OCI-LY7 (cell line): ENCODE results near the gene CATSPERZ. TPM values are rescaled to one million over a fixed set of nuclear protein-coding genes. Genes with fewer than 3 reads are reported as not detected.
"Not testable (repeated sequence)": the region's sequence is repeated elsewhere in the genome, so short reads cannot be mapped to it uniquely, and the experiment has no call there.

Experiments used
- BruUV-seq: library from RNA; stranded (reverse); fragments of 400-500 nt; replicated peaks from 2 replicates; lab custom pipeline; 2021; lab: Mats Ljungman, UMichigan
- CTCF ChIA-PET: fragments of 300-600 bp; sonication (Branson Sonifier 250); formaldehyde crosslinking; loops from one replicate; lab custom pipeline; 2022; ENCODE audit warnings: antibody characterized with exemption; ENCODE audit not compliant: unreplicated experiment; lab: Charles Lee
- POLR2A ChIA-PET: fragments of 300-600 bp; sonication (Branson Sonifier 250); formaldehyde crosslinking; loops from one replicate; lab custom pipeline; 2022; ENCODE audit warnings: antibody characterized with exemption; lab: Charles Lee
- DNase-seq: peaks from one replicate; pipeline ENCODE4 v3.0.0-alpha.2; 2015; ENCODE audit warnings: low spot score
- H2AFZ ChIP-seq: fragments of 200-600 bp; sonication (generic), shearing (Covaris generic); 2 replicates; pipeline ENCODE4 v1.6.1; 2014; ENCODE audit warnings: mild to moderate bottlenecking, antibody characterized with exemption, low read length, moderate library complexity
- H3K27ac ChIP-seq: fragments of 200-600 bp; sonication (generic); 2 replicates; pipeline ENCODE4 v1.5.1; 2014; ENCODE audit warnings: mixed run types, low read depth, mild to moderate bottlenecking, moderate library complexity, low read length, inconsistent platforms; ENCODE audit not compliant: poor library complexity, severe bottlenecking
- H3K36me3 ChIP-seq: fragments of 200-600 bp; sonication (generic); 2 replicates; pipeline ENCODE4 v1.6.1; 2014; ENCODE audit warnings: mild to moderate bottlenecking, antibody characterized with exemption, low read length, moderate library complexity, mixed read lengths; ENCODE audit not compliant: insufficient read depth
- H3K4me1 ChIP-seq: fragments of 200-600 bp; sonication (generic); 2 replicates; pipeline ENCODE4 v1.5.1; 2014; ENCODE audit warnings: mild to moderate bottlenecking, low read length; ENCODE audit not compliant: insufficient read depth, poor library complexity, severe bottlenecking
- H3K4me2 ChIP-seq: fragments of 200-600 bp; sonication (generic); 2 replicates; pipeline ENCODE4 v1.6.1; 2014; ENCODE audit warnings: mild to moderate bottlenecking, low read length
- H3K4me3 ChIP-seq: fragments of 200-600 bp; sonication (generic); 2 replicates; pipeline ENCODE4 v1.5.1; 2014; ENCODE audit warnings: mild to moderate bottlenecking, low read depth, low read length; ENCODE audit not compliant: poor library complexity, severe bottlenecking
- H3K79me2 ChIP-seq: fragments of 200-600 bp; sonication (generic); 2 replicates; pipeline ENCODE4 v1.6.1; 2016; ENCODE audit warnings: low read depth, mild to moderate bottlenecking, low read length, moderate library complexity, mixed read lengths; ENCODE audit not compliant: insufficient read depth
- H3K9me2 ChIP-seq: fragments of 200-600 bp; sonication (generic); 2 replicates; pipeline ENCODE4 v1.6.1; 2016; ENCODE audit warnings: mild to moderate bottlenecking, low read length, mixed read lengths; ENCODE audit not compliant: insufficient read depth
- H3K9me3 ChIP-seq: fragments of 200-600 bp; sonication (generic); 2 replicates; pipeline ENCODE4 v1.6.1; 2014; ENCODE audit warnings: mild to moderate bottlenecking, mixed run types, low read length, mixed read lengths
- H4K20me1 ChIP-seq: fragments of 200-600 bp; sonication (generic); 2 replicates; pipeline ENCODE4 v1.6.1; 2014; ENCODE audit warnings: mild to moderate bottlenecking, antibody characterized with exemption, low read length, moderate library complexity, mixed read lengths; ENCODE audit not compliant: insufficient read depth
- EZH2phosphoT487 ChIP-seq: fragments of 200-600 bp; sonication (generic); IDR thresholded peaks from 2 replicates; pipeline ENCODE4 v1.6.1; 2018; ENCODE audit warnings: low read depth, borderline replicate concordance, mild to moderate bottlenecking, mixed run types, antibody characterized with exemption, low read length, moderate library complexity, mixed read lengths
- intact Hi-C: fragments of 100-400 bp; cut with micrococcal nuclease; formaldehyde crosslinking; loops from one replicate; pipeline ENCODE4 v1.10.0; 2022; ENCODE audit not compliant: unreplicated experiment
- total RNA-seq, 2 experiments: library from RNA; depleted of rRNA in 1 of 2; stranded (reverse); fragments of >200 nt in 1 of 2; shearing (Covaris generic) in 1 of 2; gene quantifications; 2 replicates each; pipeline ENCODE4 v1.2.3, GENCODE V29; 2014 to 2022
- TF ChIP-seq, protein P1 (sequence below): fragments of 200-600 bp; sonication (generic); conservative IDR thresholded peaks from 2 replicates; pipeline ENCODE4 v1.5.1; 2014; ENCODE audit warnings: mild to moderate bottlenecking, antibody characterized with exemption, low read length, moderate library complexity, mixed read lengths

Gene CATSPERZ
- total RNA-seq, 2 experiments from 2014 or later = 0.38 TPM; not detected in 1

DNA sequence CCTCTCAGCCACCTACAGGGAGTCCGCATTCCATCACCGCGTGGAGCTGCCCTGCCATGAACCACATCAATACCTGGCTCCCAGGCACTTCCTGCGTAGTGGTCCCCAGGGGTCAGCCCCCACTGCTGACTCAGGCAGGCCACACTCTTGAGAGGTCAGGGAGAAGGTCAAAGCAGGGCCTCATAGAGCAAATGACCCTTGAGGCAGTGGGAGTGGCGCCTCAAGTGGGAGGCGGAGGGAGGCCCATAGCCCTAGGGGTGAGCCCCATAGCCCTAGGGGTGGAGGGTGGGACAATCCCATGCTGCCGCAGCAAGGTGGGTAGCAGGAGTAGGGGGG is 22.7 kb downstream of the CATSPERZ start:
- intact Hi-C loops = no loop called here
- no peak for DNase-seq
- no peak overlapping the region for H3K4me3 ChIP-seq
- no peak overlapping the region for H3K27ac ChIP-seq
- no peaks in the 10 kb centered on the region for H4K20me1 ChIP-seq
- H3K36me3 ChIP-seq = peaks cover 37% of the 10 kb centered on the region; the same call in 1 of the 2 replicates
- no peak overlapping the region for H2AFZ ChIP-seq
- H3K4me1 ChIP-seq = peaks cover 12% of the 10 kb centered on the region
- POLR2A ChIA-PET = no interaction called here
- H3K9me3 ChIP-seq = no peaks in the 10 kb centered on the region
- BruUV-seq = no TSS peak
- CTCF ChIA-PET = interaction anchor here (0.6 kb wide), 1 partner anchor 32 kb away, joined by 6 read pairs; no protein-coding TSS in a partner anchor
- no peaks in the 10 kb centered on the region for H3K9me2 ChIP-seq
- peaks cover 17% of the 10 kb centered on the region; the same call in 1 of the 2 replicates for H3K79me2 ChIP-seq
- TF ChIP-seq EZH2phosphoT487 = no peak
- TF ChIP-seq, protein P1, sequence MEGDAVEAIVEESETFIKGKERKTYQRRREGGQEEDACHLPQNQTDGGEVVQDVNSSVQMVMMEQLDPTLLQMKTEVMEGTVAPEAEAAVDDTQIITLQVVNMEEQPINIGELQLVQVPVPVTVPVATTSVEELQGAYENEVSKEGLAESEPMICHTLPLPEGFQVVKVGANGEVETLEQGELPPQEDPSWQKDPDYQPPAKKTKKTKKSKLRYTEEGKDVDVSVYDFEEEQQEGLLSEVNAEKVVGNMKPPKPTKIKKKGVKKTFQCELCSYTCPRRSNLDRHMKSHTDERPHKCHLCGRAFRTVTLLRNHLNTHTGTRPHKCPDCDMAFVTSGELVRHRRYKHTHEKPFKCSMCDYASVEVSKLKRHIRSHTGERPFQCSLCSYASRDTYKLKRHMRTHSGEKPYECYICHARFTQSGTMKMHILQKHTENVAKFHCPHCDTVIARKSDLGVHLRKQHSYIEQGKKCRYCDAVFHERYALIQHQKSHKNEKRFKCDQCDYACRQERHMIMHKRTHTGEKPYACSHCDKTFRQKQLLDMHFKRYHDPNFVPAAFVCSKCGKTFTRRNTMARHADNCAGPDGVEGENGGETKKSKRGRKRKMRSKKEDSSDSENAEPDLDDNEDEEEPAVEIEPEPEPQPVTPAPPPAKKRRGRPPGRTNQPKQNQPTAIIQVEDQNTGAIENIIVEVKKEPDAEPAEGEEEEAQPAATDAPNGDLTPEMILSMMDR = no peak
- no peak overlapping the region for H3K4me2 ChIP-seq

DNA sequence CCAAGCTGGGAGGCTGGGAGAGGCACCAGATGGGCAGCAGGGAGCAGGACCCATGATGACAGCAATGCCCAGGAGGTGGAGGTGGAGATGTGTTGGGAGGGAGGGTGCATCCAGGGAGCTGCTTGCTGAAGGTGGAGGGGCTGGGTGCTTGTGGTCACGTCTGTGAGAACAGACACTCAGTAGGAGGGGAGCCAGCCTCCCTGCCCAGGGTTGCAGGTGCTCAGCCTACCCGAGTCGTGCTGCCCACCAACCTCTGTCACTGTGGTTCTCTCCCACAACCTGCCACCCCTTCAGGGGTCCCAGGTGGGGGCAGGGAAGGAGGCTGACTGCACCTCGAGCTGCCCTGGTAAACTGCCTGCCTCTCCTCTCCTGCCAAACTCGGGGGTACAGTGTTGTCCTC is 23.2 kb downstream of the CATSPERZ start:
- Histone ChIP-seq H3K4me3 (no peak overlapping the region), H2AFZ (no peak overlapping the region), H3K27ac (no peak overlapping the region), H3K9me2 (no peaks in the 10 kb centered on the region), H3K4me1 (peaks cover 12% of the 10 kb centered on the region), H3K4me2 (no peak overlapping the region), H3K79me2 (peaks cover 14% of the 10 kb centered on the region; the same call in 1 of the 2 replicates), H3K36me3 (peaks cover 37% of the 10 kb centered on the region; the same call in 1 of the 2 replicates), H3K9me3 (no peaks in the 10 kb centered on the region), H4K20me1 (no peaks in the 10 kb centered on the region)
- TF ChIP-seq, protein P1 = no peak
- TF ChIP-seq EZH2phosphoT487 = no peak
- intact Hi-C loops = no loop called here
- ChIA-PET POLR2A (interaction anchor here (0.8 kb wide), 1 partner anchor 9 kb away, joined by 4 read pairs; no protein-coding TSS in a partner anchor), CTCF (interaction anchor here (0.6 kb wide), 1 partner anchor 32 kb away, joined by 6 read pairs; no protein-coding TSS in a partner anchor)
- no TSS peak for BruUV-seq
- no peak for DNase-seq

DNA sequence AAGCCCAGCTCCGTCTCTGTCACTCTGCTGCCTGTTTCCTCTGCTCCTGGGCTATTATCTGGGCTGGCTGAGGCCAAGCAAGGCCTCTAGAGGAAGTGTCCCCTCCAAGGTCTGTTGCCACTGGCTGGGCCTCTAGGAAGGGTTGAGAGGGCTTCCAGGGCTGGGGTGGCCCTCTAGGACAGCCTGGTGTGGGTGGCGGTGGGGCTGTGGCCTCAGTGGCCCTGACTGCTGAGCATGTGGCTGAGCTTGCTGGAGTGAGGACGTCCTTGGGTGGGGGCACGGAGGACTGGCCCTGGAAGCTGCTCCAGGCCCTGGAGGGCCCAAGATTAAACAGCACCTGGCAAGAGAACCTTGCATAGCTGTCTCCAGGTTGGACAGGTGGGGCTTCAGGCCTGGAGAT is 23.8 kb downstream of the CATSPERZ start:
- H3K27ac ChIP-seq, H3K9me2 ChIP-seq, H2AFZ ChIP-seq, H3K4me3 ChIP-seq, intact Hi-C loops, H3K9me3 ChIP-seq, H4K20me1 ChIP-seq, H3K79me2 ChIP-seq, DNase-seq, H3K4me2 ChIP-seq, H3K4me1 ChIP-seq, BruUV-seq, CTCF ChIA-PET: not testable (repeated sequence)
- H3K36me3 ChIP-seq = peaks cover 37% of the 10 kb centered on the region; the same call in 1 of the 2 replicates
- POLR2A ChIA-PET = interaction anchor here (0.8 kb wide), 1 partner anchor 8 kb away, joined by 4 read pairs; no protein-coding TSS in a partner anchor
